DMS79 (cell line): Measurements from ENCODE around the gene EGR4.
A peak's percentile ranks its signal among the peaks of the same experiment; 100 is the strongest.

ENCODE experiments used
- DNase-seq: peaks from one replicate; lab custom pipeline; 2025; lab: John Stamatoyannopoulos, UW

Gene EGR4

GRCh38 chr2:73293534-73294171 lies at the start of gene EGR4:
TSS of gene EGR4 (minus strand) at chr2:73293548. CDS start at chr2:73293317, 231 bp downstream.
- DNase-seq: peak; percentile 68

GRCh38 chr2:73341039-73341438 lies 47.7 kb upstream of the EGR4 start:
- no peak for DNase-seq

DNA sequence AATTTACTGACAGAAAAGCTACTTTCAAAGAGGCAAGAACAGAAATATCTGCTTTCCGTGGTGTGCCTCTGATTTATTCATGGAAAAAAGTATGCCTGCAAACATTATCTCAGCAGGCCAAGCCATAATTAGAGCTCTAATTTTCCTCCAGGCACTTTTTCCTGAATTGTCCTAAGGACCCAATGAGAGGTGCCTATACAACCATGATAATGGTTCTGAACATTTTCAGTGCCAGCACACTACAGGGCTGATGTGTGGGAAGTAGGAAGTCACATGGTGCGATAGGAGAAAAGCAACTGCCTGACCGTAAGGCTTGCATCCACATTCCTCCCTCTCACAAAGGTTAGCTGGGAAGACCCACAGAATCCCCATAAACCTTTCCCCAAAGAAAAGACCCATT lies 45.9 kb upstream of the EGR4 start:
- DNase-seq: no peak

- no peak for DNase-seq
Measured at GRCh38 chr2:73337828-73338227, 44.5 kb upstream of the EGR4 start.

GRCh38 chr2:73334620-73335019 lies 41.3 kb upstream of the EGR4 start:
- DNase-seq: no peak

DNA sequence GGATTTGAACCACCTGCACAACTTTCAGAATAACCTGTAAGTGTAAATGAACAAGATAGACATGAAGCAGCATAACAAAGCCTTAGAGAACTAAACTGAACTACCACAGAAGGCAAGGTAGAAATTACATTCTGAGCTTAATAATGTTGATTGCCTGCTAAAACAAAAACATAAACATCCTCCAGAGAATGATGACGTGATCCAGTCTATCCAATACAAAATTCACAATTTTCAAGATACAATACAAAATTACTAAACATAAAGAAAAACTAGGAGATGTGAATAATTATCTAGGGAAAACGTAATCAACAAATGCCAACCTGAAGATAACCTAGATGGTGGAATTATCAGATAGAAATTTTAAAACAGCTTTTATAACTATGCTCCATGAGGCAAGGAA lies 40.7 kb upstream of the EGR4 start:
- DNase-seq: no peak

DNA sequence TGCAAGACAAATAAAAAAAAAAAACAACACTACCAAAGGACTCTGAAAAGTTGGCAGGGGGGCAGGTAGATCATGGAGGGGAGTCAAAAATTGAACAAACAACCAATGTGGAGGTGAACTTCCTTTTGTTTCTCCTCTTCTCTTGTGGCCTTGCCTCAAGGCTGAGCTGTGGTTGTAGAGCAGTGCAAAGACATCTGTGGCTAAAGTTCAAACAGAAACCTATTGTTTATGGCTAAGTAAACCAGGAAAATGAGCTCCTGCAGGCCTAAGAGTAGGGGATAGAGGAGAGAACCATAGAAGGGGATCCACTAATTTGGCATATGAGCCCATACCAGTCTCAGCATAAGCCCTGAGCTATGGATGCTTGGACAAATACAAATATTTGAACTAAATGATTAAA lies 40.2 kb upstream of the EGR4 start:
- no peak for DNase-seq

DNA sequence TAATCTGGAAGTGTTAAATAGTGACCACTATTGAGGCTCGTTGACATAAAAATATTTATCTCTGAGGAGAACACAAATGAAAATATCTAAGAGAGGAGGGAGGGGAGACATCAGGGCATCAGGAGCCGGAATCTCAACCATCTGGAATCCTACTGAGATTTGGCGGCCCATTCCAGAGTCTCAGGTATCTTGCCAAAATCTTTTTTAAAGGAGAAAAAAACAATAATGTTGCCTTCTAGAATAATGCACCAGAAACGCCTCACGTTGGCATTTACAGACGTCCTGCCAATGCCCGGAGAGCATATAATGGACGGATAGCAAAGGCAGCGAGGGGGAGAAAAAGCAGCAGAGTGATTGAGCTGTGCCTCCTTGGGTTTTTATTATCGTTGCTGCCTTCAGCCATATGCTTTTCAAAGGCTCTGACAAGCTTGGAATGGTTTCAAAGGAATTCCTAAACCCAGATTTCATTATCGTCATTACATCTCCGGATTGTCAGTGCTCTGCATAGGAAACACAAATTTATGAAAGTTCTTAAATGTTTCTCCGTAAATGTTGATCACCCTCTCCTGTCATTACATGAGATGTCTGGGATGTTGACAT lies 30.9 kb upstream of the EGR4 start:
- no peak for DNase-seq

GRCh38 chr2:73323551-73323950 lies 30.2 kb upstream of the EGR4 start:
- DNase-seq: no peak

DNA sequence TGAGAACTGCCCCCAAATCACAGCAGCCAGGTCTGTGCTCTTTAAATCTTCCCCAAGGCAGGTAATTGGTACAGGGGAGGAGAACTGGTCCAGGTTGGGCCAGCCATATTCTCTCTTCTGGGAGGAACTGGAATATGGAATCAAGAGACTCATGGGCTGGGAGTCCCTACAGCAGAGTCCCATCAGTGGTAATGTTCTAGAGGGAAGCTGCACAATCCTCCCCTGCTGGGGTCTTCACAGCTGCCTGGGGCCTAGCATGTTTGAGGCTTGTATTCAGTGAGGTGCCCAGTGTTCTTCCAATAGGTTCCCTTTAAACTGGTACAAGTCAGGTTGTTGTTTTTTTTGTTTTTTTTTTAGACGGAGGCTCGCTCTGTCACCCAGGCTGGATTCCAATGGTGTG lies 21.1 kb upstream of the EGR4 start:
- no peak for DNase-seq

- DNase-seq: peak; percentile 34
Measured at GRCh38 chr2:73307720-73308119, 14.4 kb upstream of the EGR4 start.

GRCh38 chr2:73301636-73302035 lies 8.3 kb upstream of the EGR4 start:
- DNase-seq: no peak

DNA sequence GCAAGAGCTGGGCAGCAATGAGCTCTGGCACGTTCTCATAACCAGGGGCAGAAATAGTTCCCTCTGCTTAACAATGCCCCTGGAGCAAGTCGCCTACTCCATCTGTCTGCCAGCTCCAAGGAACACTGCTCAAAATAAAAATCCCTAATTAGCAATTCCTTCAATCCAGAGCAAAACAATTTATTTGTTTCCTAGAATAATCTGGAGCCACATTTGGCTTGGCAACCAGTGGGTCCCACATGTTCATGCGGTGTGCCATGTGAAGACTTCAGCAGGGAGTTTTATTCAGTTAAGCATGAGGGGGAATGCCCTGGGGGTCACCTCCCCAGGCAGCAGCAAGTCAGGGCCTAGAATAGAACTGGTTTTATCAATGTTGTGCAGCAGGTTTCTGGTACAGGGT lies 7.6 kb upstream of the EGR4 start:
- no peak for DNase-seq

DNA sequence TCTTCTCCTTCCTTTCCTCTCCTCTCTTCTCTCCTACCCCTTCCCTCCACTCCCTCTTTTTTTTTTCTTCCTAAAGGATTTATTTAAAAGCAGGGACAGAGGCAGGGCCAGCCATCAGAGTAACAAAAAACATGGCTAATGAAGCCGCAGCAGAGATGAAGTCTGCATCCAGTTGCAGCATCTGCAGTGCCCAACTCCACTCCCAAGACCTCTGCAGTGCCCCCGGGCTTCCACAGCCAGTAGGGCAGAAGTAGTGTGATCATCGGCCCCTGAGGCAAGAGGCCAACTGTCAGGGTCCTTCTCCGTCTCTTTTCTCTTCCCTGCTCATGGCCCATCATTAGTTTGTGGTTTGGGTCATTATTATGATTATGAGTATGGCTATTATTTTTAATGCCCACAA lies 4.2 kb upstream of the EGR4 start:
- DNase-seq: no peak

DNA sequence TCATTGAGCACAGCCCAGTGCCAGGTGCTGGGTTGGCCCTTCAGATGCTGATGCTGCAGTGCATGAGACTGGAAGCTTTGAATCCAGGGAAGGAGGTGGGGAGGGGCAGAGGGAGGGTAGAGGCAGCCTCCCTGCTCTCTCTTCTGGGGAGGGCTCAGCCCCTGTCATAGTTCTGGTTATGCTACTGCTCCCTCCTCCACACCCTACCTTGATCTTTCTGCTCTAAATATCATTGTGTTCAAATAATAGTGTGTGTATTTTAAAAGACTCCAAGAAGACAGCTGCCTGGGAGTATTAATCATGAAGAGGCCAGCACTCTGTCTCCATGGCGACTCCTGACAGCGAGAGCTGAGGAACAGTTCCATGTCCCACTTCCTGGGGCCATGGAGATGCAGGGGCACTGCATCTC lies 3.8 kb upstream of the EGR4 start:
- peak; percentile 14 for DNase-seq

GRCh38 chr2:73295751-73296400 lies 2.5 kb upstream of the EGR4 start:
- no peak for DNase-seq

DNA sequence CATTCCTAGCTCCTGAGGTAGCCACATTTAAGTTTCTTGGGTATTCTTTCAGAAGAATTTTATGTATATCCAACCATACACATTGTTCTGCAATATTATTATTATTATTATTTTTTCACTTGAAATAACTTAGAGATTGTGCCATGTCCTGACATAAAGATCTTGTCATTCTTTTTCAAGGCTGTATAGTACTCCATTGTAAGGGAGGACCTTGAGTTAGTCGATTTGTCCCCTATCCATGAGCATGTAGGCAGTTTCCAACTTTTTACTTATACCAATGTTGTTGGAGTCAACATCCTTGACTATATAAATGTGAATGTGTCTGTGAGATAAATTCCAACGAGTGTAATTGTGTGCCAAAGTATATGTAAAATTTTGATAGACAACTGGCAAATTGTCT lies 891 bp upstream of the EGR4 start:
- no peak for DNase-seq

- no peak for DNase-seq
Measured at GRCh38 chr2:73292906-73293533, 328 bp downstream of the EGR4 start.

DNA sequence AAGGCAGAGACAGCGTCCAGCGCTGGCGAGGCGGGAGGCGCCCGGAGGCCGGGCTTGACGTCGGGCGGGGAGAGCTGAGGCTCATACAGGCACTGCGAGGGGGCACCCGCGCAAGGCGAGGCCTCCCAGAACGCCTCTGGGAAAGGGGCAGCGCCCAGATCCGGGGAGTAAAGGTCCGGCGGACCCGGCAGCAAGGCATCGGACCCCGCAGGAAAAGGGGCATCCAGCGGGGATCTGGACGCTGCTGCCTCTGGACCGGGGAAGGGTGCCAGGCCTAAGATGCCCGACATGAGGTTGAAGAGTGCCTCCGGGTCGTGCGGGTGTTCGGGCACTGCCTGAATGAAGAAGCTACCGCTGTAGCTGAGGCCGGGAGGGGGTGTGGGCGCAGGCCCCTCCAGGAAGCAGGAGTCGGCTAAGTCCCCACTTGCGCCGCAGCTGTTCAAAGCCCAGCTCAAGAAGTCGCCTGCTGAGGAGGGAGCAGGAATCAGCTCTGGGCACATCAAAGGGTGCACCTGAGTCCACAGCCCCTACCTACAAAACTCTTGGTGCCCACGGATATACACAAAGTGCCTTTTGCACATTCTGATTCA lies 937 bp downstream of the EGR4 start:
- DNase-seq: no peak

DNA sequence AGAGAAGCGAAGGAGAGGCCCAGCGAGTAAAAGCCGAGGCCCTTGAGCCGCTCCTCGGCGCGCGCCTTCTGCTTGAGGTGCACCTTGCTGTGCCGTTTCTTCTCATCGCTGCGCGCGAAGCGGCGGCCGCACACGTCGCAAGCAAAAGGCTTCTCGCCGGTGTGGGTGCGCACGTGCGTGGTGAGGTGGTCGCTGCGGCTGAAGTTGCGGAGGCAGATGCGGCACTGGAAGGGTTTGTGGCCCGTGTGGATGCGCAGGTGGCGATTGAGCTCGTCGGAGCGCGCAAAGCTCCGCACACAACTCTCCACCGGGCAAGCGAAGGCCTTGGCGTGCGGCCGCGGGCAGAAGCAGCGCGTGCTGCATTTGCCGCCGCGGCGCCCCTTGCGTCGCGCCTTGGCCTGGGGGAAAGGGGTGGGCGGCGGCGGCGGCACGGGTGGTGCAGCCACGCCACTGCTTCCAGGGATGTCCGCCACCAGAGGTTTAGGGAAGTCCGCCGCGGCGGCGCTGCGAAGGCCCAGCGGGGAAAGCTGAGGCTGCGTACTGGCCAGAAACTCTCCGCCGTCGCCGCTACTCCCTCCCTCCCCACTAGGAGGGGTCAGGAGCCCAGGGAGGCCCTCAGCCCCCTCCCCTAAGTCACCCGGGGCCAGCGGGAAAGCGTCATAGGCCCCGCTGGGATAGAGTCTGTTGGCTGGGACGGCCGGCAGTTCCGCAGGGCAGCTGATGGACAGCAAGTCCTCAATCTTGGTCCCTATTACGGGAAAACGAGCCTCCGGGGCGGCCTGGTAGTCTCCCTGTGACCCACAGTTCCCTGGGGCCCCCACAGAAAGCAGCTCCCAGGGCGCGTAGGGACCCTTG lies 1.7 kb downstream of the EGR4 start:
- DNase-seq: no peak

DNA sequence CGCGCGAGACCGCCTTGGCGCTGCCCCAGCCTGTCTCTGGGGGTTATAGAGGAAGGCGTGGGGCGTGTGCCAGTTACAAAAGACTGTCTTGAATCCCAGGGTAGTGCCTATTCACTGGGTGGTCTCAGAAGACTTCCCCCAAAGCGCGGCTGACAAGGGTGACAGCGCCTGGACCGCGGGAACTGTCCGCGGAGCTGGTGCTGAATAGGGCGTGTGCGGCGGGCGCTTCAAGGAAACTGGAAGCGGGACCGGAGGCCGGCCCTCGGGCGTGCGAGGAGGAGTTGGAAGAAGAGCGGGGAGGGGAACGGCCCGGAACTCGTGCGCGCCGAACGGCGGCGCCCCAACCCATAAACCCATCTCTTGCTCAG lies 2.3 kb downstream of the EGR4 start:
- DNase-seq: no peak
